GM19035 (cell line): ENCODE data around the gene GOLT1A.

Experiments
- ATAC-seq: cut with Tn5 transposase; IDR thresholded peaks from one replicate; pipeline ENCODE4 v1.9.1; 2021; ENCODE audit not compliant: unreplicated experiment

Gene GOLT1A

GRCh38 chr1:204162494-204163074, 51.2 kb downstream of the GOLT1A start:
- no peak for ATAC-seq

GRCh38 chr1:204161609-204162493, 51.9 kb downstream of the GOLT1A start:
- ATAC-seq = no peak

GRCh38 chr1:204157962-204158361, 55.8 kb downstream of the GOLT1A start:
- ATAC-seq = no peak

- ATAC-seq = no peak
These were observed 57.9 kb downstream of the GOLT1A start for GRCh38 chr1:204155881-204156280.

GRCh38 chr1:204154568-204155255, 59.1 kb downstream of the GOLT1A start:
- no peak for ATAC-seq

GRCh38 chr1:204153667-204154066, 60.1 kb downstream of the GOLT1A start:
- no peak for ATAC-seq

- no peak for ATAC-seq
These were observed 61.3 kb downstream of the GOLT1A start for GRCh38 chr1:204152310-204153044.

GRCh38 chr1:204151552-204152309, 62.1 kb downstream of the GOLT1A start, which contains the start of gene ETNK2:
ETNK2 (minus strand) TSS chr1:204152044; CDS start chr1:204151852, 192 bp downstream.
- no peak for ATAC-seq

- no peak for ATAC-seq
These were observed 62.9 kb downstream of the GOLT1A start for GRCh38 chr1:204150702-204151551.

- ATAC-seq = no peak
These were observed 63.9 kb downstream of the GOLT1A start for GRCh38 chr1:204149635-204150565.

- ATAC-seq = no peak
These were observed 64.7 kb downstream of the GOLT1A start for GRCh38 chr1:204149107-204149506.
